DOHH2 (cell line): Measurements from ENCODE around the gene NRXN3.

Experiments used
- H3F3A ChIP-seq: fragments of 200-600 bp; sonication (generic), shearing (Covaris generic); 2 replicates; pipeline ENCODE4 v1.6.0; 2016; ENCODE audit warnings: antibody characterized with exemption, mild to moderate bottlenecking; ENCODE audit not compliant: control insufficient read depth, insufficient read depth
- H3K27ac ChIP-seq: fragments of 200-600 bp; sonication (generic); 2 replicates; pipeline ENCODE4 v1.5.1; 2014; ENCODE audit warnings: low read depth, mild to moderate bottlenecking, low read length, moderate library complexity
- H3K27me3 ChIP-seq: fragments of 200-600 bp; sonication (generic); 2 replicates; pipeline ENCODE4 v1.6.1; 2014; ENCODE audit warnings: mild to moderate bottlenecking, low read length, mixed read lengths; ENCODE audit not compliant: control insufficient read depth
- H3K36me3 ChIP-seq: fragments of 200-600 bp; sonication (generic); 2 replicates; pipeline ENCODE4 v1.6.1; 2014; ENCODE audit warnings: mild to moderate bottlenecking, low read length, moderate library complexity, mixed read lengths; ENCODE audit not compliant: control insufficient read depth
- H3K4me1 ChIP-seq: fragments of 200-600 bp; sonication (generic); 2 replicates; pipeline ENCODE4 v1.6.1; 2014; ENCODE audit warnings: mild to moderate bottlenecking, low read length, mixed read lengths; ENCODE audit not compliant: control insufficient read depth
- H3K4me2 ChIP-seq: fragments of 200-600 bp; sonication (generic); 2 replicates; pipeline ENCODE4 v1.6.0; 2014; ENCODE audit warnings: mild to moderate bottlenecking, low read length, moderate library complexity
- H3K4me3 ChIP-seq: fragments of 200-600 bp; sonication (generic); 2 replicates; pipeline ENCODE4 v1.5.1; 2014; ENCODE audit warnings: mild to moderate bottlenecking, low read length, mixed read lengths
- H3K79me2 ChIP-seq: fragments of 200-600 bp; sonication (generic); 2 replicates; pipeline ENCODE4 v1.6.1; 2014; ENCODE audit warnings: mild to moderate bottlenecking, low read length, mixed read lengths; ENCODE audit not compliant: control insufficient read depth
- H3K9me2 ChIP-seq: fragments of 200-600 bp; sonication (generic); replicated peaks from 2 replicates; pipeline ENCODE4 v1.6.1; 2014; ENCODE audit warnings: mild to moderate bottlenecking, low read length, mixed read lengths; ENCODE audit not compliant: control insufficient read depth
- H3K9me3 ChIP-seq: fragments of 200-600 bp; sonication (generic); 2 replicates; pipeline ENCODE4 v1.6.1; 2014; ENCODE audit warnings: antibody characterized with exemption, low read length, mixed read lengths; ENCODE audit not compliant: control insufficient read depth, insufficient read depth
- H4K20me1 ChIP-seq: fragments of 200-600 bp; sonication (generic); 2 replicates; pipeline ENCODE4 v1.6.0; 2014; ENCODE audit warnings: low read depth, mild to moderate bottlenecking, antibody characterized with exemption, low read length, moderate library complexity; ENCODE audit not compliant: control insufficient read depth, insufficient read depth
- EZH2phosphoT487 ChIP-seq: fragments of 200-600 bp; sonication (generic); IDR thresholded peaks from 2 replicates; pipeline ENCODE4 v1.6.1; 2017; ENCODE audit warnings: borderline replicate concordance, mild to moderate bottlenecking, antibody characterized with exemption, low read length, moderate library complexity, mixed read lengths
- TF ChIP-seq, protein P1 (sequence below): fragments of 200-600 bp; sonication (generic); IDR thresholded peaks from one replicate; pipeline ENCODE4 v1.5.1; 2014; ENCODE audit warnings: antibody characterized with exemption, mild to moderate bottlenecking, low read depth, low read length; ENCODE audit not compliant: poor library complexity, severe bottlenecking

The NRXN3 gene

DNA sequence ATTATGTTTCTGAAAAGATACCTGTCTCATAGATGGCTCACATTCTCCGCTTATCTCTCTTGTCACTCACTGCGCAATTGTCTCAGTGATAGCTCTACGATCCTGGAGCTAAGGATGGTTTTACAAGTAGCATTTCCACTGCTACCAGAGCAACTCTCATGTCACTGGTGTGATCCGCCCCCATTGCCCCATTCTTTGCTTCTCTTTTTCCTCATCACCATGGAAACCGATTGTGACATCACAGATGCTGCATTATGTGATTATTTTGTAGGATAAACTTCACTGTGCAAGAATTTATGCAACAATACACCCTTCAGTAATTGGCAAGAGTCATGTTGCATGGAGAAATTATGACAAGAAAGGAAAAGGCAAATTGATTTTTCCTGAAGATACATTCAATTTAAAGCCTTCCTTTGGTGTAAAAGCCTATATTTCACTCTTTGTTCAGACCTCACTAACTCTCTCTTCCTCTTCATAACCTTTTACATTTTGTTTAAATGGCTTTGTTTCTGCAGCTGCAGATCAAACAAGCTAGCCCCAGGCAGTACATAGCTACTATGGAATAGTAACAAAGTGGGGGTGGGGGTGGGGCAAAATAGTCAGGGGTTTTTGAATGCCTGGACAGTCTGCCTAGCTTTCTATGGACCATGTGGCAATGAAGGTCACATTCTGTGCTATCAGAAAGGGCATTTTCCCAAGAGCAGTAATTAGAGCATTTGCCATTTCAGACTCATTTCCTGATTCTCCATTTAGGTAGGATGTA lies 539.8 kb downstream of the NRXN3 start:
- H4K20me1 ChIP-seq, result no peaks in the 10 kb centered on the region
- no peaks in the 10 kb centered on the region for H3K79me2 ChIP-seq
- H3F3A ChIP-seq, result no peaks in the 10 kb centered on the region
- H3K4me2 ChIP-seq, result no peak overlapping the region
- no peaks in the 10 kb centered on the region for H3K27me3 ChIP-seq
- H3K27ac ChIP-seq, result no peak overlapping the region
- no peaks in the 10 kb centered on the region for H3K4me1 ChIP-seq
- no peaks in the 10 kb centered on the region for H3K9me2 ChIP-seq
- no peaks in the 10 kb centered on the region for H3K36me3 ChIP-seq
- no peak overlapping the region for H3K4me3 ChIP-seq
- no peak for TF ChIP-seq EZH2phosphoT487
- TF ChIP-seq, protein P1, sequence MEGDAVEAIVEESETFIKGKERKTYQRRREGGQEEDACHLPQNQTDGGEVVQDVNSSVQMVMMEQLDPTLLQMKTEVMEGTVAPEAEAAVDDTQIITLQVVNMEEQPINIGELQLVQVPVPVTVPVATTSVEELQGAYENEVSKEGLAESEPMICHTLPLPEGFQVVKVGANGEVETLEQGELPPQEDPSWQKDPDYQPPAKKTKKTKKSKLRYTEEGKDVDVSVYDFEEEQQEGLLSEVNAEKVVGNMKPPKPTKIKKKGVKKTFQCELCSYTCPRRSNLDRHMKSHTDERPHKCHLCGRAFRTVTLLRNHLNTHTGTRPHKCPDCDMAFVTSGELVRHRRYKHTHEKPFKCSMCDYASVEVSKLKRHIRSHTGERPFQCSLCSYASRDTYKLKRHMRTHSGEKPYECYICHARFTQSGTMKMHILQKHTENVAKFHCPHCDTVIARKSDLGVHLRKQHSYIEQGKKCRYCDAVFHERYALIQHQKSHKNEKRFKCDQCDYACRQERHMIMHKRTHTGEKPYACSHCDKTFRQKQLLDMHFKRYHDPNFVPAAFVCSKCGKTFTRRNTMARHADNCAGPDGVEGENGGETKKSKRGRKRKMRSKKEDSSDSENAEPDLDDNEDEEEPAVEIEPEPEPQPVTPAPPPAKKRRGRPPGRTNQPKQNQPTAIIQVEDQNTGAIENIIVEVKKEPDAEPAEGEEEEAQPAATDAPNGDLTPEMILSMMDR, result no peak
- H3K9me3 ChIP-seq, result no peaks in the 10 kb centered on the region

DNA sequence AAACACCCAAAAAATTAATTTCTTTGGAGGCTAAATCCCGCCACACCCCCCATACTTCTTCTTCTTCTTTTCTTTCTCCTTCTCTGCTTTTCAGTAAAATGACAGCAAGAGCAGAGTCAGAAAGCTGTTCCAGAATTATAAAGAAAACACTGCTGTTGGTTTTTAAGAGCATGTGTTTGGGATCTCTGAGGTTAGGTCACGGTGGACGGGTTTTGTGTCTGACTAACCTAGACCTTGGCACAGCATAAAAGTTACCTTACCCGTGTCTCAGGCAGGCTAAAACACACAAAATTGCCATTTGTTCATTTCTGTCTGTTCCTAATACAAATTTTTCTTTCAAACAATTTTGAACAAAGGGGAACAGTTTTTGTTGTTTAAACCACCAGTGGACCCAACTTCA lies 540.8 kb downstream of the NRXN3 start:
- H4K20me1 ChIP-seq, result no peaks in the 10 kb centered on the region
- no peaks in the 10 kb centered on the region for H3K9me3 ChIP-seq
- TF ChIP-seq EZH2phosphoT487, result no peak
- TF ChIP-seq, protein P1, result no peak

DNA sequence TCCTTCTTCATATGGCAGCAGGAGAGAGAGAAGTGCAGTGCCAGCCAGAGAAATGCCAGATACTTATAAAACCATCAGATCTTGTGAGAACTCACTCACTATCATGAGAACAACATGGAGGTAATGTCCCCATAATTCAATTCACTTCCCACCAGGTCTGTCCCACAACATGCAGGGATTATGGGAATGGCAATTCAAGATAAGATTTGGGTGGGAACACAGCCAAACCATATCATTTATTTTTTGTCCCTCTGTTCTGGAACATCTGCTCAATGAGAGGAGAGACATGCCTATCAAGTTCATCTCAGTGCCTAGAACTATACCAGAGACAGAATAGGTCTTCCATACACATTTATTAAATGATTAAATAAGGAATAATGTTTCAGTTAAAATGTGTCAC lies 543.5 kb downstream of the NRXN3 start:
- Histone ChIP-seq H3K9me2 (no peaks in the 10 kb centered on the region), H3K27ac (no peak overlapping the region), H3K79me2 (no peaks in the 10 kb centered on the region), H4K20me1 (no peaks in the 10 kb centered on the region), H3K27me3 (no peaks in the 10 kb centered on the region; the same call in 1 of the 2 replicates), H3K4me3 (no peak overlapping the region), H3K36me3 (no peaks in the 10 kb centered on the region), H3K4me1 (no peaks in the 10 kb centered on the region), H3K4me2 (no peak overlapping the region), H3K9me3 (no peaks in the 10 kb centered on the region), H3F3A (no peaks in the 10 kb centered on the region)
- no peak for TF ChIP-seq EZH2phosphoT487
- TF ChIP-seq, protein P1, result no peak

More for the DNA sequence above, 540.8 kb downstream of the NRXN3 start:
- Histone ChIP-seq H3K79me2 (no peaks in the 10 kb centered on the region), H3F3A (no peaks in the 10 kb centered on the region), H3K4me3 (no peak overlapping the region), H3K27ac (no peak overlapping the region), H3K9me2 (no peaks in the 10 kb centered on the region), H3K36me3 (no peaks in the 10 kb centered on the region), H3K4me2 (no peak overlapping the region), H3K27me3 (no peaks in the 10 kb centered on the region), H3K4me1 (no peaks in the 10 kb centered on the region)
